HUDEP-2 (cell line): ENCODE results near the gene TSHZ3.

Source experiments
- DNase-seq, 76 experiments: peaks; one replicate each; lab custom pipeline; 2025; ENCODE audit not compliant: unreplicated experiment in 76 of 76; lab: John Stamatoyannopoulos, UW

Gene TSHZ3

DNA sequence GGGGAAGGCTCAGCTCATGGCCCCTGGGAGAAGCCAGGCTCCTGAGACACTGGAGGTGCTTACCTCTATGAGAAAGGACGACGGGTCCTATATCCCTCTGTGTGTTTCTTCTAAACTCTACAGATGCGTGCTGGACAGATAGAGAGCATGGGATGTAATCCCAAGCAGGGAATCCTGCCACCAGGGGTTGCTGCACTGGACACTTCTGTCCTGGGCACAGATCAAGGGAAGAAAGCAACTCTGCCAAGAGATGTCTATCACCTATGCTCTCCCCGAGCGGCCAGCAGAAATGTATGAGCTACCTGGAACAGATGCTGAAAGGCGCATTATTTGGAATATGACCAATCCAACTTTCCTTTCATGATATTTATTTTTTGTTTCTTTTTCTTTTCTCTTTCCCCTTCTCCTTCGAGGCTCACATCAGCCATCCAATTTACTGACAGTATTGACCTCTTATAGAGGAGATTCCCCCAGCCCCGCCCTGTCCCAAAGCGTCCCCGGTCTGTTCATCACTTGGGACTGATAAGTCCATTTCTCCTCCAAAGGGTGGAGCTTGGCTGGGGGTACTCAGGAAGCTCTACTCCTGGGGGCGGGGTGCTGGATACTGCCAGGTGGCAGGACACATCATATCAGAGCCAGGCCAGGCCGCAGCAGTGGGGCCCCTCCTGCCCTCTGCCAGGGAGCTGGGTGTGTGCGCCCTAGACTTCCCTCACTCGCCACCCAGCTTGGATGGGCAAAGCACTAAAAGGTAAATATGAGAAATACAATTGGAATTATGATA, 34.2 kb downstream of the TSHZ3 start:
- no peak for DNase-seq

DNA sequence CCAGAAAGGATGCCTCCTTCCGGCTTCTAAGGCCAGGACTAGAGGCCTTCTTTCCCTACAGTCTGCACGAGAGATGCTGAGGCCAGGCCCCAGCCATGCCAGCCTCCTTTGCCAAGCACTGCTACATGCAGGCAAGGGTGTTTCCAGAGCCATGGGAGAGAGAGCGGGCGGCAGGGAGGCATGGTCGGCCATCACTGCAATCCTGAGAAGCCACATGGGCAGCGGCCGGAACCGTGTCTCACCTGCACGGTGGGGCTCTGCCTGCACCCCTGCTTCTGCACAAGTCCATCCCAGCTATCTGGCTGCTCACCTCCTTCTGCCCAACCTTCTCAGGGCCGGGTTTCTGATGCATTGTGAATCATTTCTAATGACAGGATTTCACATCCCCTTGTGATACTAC, 35.1 kb downstream of the TSHZ3 start:
- no peak for DNase-seq

DNA sequence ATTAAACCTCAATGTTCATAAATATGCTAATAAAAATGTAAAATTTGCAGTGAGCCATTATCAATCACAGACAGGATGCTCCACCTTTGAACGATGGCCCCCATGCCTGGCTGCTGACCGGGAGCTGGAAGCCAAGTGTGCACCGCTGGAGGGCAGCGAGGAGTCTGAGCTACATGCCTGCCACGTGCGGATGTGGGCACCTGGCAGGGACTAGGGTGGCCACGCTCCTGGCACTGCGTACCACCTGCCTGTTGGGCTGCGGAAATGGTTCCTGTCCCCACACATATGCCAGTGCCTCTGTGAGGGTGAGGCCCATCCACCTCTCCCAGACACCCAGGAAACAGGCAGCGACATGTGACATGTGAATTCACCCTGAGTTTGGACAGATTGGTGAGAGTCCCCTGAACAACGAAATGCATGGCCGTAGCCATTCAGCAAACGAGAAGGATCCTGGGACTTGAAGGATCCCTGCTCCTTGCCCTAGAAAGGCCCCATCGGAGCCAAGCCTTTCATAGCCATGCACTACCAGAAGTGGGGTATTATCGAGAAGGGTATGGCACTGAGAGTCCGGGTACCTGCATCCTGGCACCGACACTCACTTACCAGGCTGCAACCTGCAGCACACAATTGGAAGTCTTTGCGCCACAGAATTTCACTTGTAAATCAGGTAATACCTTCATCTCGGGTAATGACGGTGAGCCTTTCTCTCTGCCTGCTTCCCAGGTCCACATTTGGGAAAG, 35.8 kb downstream of the TSHZ3 start:
- DNase-seq = no peak

DNA sequence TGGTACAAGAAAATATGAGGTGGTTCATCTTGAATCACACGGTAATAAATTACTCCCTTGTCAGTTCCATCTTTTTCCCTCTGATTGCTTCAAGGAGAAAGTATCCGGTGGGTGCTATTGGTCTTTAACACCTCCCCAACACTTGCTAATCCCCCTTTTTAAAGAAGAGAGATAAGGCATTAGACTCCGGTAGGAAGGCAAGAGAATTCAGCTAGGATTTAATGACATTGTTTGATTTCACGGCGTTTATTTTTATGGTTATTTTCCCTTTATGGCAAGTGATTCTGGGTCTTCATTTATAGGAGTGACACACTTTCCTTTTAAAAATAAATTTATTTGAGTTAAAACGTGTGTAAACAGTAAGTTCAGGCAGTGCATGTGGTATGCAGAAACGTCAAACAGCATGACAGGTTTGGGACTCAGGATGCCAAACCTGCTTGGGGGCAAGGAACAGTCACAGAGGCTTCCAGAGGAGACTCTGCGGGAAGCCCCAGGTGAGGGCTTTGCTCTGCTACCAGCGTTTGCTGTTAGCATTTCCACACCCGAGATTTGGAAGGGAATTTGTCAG, 36.5 kb downstream of the TSHZ3 start:
- DNase-seq = no peak

GRCh38 chr19:31312009-31312676, 37.1 kb downstream of the TSHZ3 start:
- peak in 11 of 76 experiments; percentile 5 to 57 (median 37) for DNase-seq

DNA sequence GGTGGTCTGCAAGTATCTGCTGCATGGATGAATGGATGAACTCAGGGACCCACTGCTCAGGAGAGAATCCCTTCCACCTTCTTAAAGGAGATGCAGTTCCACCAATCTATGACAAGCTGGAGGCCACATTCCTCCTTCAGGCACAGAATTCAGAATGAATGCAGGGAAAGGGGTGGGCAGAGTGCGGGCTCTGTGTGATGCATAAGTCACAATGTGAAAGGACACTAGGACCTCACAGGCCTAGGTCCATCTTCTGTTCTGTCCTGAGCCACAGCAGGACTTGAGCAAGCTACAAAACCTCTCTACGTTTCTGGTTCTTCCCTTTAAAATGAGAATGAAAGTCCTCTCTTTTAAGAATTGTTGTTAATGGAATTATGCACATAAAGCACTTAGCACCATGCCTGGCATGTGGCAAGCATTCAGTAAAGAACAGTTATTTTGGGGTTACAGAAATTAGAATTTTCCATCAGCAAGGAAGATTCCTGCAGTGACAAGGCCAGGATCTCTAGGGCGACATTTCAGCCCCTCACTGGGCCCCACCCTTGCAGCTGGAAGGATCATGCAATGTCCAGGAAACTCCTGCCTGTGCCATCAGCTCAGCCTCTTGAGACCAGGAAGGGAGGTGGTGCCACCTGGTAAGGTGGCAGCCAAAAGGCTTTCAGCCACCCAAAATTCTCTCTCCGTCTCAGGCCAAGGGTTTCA, 38.7 kb downstream of the TSHZ3 start:
- DNase-seq = no peak

DNA sequence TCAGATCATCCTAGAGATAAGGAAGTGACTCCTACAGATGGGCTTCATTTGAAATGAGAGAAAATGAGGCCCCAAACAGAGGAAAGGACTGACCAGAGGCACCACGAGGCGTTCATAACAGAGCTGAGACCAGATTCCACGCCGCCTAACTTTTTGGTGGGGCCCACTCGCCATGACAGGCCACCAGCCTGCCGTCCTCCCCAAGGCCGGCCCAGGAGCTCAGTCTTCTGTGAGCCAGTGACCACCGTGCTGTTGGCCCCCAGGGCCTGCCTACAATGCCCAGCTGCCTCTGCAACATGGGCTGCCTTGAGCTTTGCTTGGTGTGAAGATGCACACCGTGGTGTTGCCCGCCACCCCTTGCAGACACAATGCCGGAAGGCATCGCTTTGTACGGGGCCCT, 40.5 kb downstream of the TSHZ3 start:
- DNase-seq = no peak

DNA sequence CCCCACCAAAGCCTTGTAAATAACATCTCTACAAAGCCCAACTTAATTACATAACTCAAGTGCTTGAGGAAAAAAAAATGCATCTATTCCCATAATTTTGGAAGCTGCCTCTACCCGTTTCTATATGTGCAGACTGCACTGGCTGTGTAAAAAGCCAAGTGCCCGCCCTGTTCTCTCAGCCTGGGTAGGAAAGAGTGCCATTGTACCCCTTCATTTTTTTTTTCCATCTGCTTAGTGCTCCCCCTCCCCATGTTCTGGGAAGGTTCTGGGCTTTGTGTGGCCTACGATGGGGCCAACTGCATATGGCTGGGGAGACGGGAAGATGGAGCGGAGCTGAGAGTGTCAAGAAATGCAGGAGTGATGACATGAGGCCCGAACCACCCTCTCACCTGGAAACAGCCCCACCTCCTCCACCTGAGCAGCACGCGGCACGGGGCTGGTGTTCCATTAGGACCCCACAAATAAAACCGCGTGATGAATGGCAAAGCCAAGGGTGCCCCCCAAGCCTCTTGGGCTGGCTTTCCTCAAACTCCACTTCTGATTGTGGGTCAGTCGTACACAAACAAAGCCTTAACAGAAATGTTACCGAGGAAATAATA, 42.1 kb downstream of the TSHZ3 start:
- DNase-seq = no peak

DNA sequence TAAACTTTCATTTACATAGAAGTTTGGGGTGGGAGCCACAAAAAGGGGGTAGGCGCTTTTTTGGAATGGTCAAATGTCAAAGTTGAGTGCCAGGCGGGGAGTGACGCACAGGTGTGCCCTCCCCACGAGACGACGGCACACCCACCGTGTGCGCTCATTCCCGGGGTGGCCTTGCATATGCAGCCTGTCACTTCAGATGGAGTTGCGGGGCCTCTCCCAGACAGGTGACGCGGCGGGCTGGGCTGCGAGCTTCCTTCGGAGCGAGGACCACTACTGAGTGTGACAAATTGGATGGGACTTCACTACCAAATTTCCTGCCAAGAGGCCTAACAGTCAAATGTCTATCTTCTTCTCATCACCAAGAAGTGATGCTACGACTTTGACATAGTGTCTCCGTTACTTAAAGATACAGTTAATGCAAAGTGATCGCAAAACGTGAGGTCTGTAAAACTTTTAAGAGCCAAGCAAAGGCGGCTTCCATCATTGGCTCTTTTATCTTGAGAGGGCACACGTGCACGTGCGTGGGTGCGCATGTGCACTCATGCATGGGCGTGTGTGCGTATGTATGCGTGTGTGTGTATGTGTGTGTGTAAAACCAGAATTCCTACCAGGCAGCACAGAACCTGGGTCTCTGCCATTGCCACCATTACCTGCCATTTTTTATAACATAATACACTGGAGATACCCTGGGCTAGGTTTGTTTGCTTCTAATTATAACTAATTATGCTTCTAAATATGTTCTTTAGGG, 43.1 kb downstream of the TSHZ3 start:
- DNase-seq = no peak

- DNase-seq = no peak
Measured at GRCh38 chr19:31304831-31305312, 44.4 kb downstream of the TSHZ3 start.

- no peak for DNase-seq
Measured at GRCh38 chr19:31303262-31303815, 45.9 kb downstream of the TSHZ3 start.

- DNase-seq = no peak
Measured at GRCh38 chr19:31301306-31301980, 47.8 kb downstream of the TSHZ3 start.

DNA sequence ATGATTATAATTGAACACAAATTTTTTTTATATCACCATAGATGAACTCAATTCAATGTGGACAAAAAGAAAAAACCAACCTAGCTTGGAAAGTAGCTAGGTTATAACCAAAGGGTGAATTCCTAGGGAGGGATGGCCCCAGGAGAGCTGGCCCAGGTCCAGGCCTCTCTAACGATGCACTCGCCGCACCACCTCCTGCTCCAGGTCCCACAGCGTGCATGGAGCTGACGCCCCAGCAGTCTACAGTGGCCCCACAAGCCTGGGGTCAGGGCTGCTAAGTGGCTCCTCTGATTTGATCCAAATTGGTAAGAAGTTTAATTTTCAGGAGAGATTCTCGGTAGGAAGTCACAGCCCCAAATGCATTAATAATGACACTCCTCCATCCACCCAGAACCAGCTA, 48.8 kb downstream of the TSHZ3 start:
- no peak for DNase-seq

DNA sequence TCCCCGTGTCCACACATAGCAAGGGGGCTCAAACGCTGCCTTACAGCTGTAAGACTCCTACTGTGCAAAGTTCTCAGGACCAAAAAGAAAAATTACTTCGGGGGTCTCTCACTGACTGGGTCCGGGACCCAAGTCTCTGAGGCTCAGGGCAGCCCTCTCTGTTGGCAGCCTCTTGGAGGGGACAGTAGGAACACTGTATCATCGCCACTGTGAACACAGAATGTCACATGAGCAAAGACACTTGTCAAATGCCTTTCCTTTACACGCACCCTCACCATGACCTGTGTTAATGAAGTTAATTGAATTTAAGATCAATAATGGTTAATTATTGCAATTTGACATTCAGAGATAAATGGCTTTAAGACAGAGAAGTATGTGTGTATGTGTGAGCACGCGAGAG, 49.6 kb downstream of the TSHZ3 start:
- no peak for DNase-seq

- DNase-seq = no peak
Measured at GRCh38 chr19:31297991-31298390, 51.2 kb downstream of the TSHZ3 start.

GRCh38 chr19:31296741-31297390, 52.4 kb downstream of the TSHZ3 start:
- no peak for DNase-seq

- no peak for DNase-seq
Measured at GRCh38 chr19:31294189-31294588, 55.0 kb downstream of the TSHZ3 start.

GRCh38 chr19:31292639-31293185, 56.5 kb downstream of the TSHZ3 start:
- DNase-seq = no peak
